HG03442 (cell line): ENCODE measurements around the gene DGCR2.
A peak's percentile ranks its signal among the peaks of the same experiment; 100 is the strongest.

ENCODE experiments used
- ATAC-seq: cut with Tn5 transposase; IDR thresholded peaks from one replicate; pipeline ENCODE4 v1.9.1; 2021; ENCODE audit warnings: mild to moderate bottlenecking, moderate library complexity; ENCODE audit not compliant: unreplicated experiment

The DGCR2 gene

DNA sequence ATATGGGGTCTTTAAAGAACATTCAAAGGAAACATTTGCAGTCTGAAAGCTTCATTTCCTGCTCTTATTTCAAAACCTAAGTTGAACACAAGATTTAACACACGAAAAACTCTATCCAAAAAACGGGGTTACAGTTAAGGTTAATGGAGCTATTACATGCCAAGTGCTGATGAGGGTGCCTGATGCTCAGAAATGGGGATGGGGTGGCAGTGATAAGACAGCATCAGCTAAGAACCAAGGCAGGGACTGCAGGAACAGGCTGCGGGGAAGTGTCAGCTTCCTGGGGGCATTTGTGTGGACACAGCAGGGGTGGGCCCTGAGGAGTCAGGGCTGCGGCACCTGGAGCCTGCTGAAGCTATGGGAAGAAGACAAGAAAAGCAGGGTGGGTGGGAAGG is 12.2 kb downstream of the DGCR2 start:
- ATAC-seq = no peak

DNA sequence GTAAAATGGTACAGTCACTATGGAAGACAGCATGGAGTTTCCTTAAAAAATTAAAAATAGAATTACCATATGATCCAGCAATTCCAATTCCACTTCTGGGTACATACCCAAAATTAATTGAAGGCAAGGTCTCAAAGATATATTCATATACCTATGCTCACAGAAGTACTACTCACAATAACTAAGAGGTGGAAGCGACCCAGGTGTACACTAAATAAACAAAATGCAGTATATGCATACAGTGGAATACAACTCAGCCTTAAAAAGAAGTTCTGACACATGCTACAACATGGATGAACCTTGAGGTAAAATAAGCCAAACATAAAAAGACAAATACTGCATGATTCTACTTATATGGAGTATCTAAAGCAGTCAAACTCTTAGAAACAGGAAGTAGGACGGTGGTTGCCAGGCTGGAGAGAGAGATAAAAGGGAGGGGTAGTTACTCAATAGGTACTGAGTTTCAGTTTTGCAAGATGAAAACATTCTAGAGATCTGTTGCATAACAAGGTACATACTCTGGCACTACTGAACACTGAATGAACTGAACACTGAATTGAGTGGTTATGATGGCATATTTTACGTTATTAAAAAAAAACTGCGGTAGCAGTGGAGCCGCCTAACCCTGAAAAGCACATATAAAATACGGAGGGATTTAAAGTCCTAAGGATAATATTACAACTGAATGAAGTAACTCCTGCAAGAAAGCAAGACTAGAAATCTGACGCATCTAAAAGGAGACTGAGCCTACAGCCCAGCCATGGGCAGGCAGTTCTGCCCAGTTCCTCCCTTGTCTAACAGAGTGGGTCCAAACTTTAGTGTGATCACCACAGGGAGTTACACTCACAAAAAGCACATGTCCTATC is 12.8 kb downstream of the DGCR2 start:
- ATAC-seq = peak; percentile 73

DNA sequence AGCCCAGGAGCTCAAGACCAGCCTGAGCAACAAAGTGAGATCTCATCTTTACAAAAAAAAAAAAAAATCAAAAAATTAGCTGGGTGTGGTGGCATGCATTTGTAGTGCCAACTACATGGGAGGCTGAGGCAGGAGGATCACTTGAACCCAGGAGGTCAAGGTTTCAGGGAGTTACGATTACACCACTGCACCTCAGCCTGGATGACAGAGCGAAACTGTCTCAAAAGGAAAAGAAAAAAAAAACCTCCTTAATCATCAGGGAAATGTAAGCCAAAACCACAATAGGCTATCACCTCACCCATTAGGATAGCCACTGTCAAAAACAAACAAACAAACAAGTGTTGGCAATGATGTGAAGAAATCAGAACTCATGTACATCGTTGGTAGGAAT is 13.4 kb downstream of the DGCR2 start:
- no peak for ATAC-seq

DNA sequence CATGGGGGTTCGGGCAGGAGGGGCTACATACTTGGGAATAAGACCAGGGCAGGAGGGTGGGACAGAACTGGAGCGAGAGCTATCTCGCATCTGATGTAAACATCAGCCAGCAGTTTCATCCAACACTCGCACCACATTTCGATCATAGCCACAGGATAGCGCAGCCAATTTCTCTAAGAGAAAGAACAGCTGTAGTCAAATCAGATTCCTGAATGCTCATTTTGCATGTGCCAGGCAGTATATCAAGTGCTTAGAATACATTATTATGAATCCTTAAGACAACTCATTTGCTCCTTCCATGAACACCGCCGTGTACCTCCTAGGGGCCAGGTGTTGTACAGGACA is 14.5 kb downstream of the DGCR2 start:
- no peak for ATAC-seq

DNA sequence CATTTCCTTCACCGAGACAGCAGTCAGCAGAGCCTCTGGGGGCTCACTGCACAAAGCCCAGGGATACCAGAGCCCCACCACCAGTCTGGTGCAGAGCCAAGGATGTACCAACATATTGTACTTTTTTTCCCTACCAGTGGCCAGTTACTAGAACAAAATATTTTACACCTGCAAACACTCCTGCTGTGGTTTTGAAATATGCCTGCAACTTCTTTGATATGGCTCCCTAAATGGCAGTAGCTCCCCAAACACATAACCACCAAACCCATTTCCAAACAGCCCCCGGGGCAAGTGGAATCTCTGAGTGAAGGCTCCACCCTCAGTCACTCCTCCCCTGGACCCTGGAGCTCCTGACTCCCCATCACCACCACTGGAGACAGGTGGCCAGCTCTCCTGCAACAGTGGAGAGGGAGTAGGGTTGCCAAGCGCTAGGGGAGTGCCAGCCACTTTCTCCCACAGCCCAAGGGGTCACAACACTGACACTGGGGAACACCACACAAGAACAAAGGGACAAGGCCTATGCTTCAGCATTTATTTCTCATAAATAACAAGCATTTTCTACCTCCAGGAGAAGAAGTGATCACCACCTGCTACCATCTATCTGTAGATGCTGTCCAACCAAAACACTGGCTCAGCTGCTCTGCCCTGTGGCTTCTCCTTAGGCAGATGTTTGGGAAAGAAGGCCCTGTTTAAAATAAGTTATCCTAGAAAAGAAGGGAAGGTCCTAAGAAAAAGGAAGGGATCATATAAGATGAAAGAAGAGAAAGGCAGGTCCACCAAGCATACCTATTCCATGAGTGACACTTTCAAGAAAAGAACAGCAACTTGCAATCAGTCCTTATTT is 15.1 kb downstream of the DGCR2 start:
- ATAC-seq = no peak

DNA sequence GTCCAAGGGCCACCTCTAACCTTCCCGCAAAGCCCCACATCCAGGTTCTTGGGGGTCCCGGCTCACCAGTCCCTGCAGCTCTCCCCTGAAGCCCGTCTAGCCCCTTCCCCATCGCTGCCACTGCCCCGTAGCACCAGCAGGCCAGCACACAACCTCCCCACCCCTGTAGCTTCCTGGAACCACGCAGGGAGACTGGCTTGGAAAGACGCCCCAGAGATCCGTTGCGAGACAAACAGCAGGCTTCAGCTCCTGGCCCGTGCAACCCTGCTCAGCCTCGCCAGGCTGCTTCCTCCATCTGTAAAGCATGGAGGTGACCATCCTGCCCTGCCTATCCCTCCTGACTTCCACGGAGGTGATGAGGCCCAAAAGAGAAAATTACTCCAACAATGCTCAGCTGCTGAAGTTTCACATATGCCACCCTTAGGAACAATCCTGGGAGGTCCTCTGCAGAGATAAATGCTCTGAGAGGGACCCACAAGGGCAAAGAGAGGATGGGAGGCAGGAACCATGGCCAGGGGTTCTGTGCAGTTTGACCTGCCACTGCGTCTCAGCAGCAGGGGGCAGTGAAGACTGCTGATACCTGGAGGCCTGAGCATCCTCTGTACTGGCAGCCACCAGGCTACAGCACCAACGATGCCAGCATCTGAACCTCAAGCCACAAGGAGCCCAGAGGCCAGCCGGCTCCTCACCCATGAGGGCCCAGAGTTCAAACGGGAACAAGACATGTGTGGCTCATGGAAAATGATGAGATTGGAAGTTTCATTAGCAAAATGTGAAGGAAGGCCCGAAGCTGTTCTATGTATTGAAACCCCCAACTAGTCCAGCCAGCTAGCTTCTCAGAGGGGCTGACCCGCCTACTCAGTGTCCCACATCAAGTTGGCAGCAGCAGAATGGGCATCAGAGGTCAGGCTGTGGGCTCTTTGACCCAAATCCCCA is 16.1 kb downstream of the DGCR2 start:
- ATAC-seq = no peak

DNA sequence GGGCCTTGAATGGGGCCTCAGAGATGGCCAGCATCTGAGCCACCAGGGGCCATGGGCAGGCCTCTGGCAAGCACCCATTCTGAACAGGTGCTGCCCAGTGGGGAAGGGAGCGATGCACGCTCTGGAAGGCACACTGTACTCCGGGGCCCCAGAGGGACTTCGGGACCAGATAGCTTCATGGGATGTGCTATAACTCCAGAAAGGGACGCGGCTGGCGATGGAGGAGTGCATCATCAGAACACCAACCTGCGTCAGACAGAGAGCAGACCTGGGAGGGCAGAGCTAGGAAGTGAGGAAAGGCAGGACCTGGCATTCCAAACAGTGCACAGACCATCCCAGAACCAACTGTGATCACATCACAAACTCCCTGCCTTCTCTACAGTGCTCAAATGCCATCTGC is 16.8 kb downstream of the DGCR2 start:
- ATAC-seq = no peak

DNA sequence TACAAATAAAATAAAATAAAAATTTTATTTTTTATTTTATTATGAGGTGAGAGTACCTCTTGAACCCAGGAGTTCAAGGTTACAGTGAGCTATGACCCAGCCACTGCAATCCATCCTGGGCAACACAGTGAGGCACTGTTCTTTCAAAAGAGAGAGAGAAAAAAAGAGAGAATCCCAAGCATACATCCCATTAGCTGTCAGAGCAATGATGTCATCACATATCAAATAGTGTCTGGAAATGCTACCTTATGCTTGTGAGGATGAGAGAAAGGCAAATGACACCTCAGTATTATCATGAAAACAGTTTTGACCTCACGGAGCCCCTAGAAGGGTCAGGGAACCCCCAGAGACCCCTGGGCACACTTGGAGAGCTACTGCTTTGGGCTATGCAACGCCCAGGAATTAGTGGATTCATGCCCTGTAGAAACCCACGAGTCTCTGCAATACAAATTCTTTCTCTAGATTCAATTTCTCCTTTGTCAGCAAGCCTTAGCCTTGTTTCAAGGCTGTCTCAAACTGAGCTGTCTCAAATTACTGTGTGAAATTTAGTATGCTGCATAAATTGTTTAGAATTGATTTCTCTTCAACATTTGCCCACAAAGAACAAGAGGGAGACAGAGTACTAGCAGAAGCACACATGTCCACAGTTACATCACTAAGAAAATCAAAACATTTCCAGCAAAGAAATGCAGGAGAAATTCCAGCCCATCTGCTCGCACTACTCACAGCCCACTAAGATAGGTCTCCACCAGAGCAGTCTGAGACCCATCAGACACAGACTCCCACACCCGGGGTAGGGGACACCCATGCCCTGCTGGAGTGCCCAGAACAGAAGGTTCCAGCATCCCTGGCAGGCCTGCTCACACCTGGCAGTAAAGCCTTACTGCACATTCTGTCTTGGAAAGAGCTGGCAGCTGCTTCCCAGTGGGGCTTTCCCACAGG is 18.1 kb downstream of the DGCR2 start:
- no peak for ATAC-seq

DNA sequence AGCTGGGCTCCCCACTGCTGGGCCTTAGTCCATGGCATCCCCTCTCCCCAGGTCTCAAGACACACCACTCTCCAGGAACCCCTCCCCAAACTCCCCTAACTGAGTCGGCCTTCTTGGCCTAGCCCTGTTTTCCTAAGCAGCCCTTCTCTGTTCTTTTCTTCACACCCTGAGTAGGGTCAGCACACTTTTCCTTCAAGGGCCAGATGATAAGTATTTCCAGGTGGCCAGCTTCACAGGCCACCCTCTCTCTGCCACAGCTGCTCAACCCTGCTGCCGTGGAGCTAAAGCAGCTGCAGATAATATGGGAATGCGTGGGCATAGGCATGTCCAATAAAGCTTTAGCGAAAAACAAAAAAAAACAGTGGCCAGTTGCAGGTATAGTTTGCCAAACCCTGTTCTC is 24.1 kb downstream of the DGCR2 start:
- ATAC-seq = no peak

DNA sequence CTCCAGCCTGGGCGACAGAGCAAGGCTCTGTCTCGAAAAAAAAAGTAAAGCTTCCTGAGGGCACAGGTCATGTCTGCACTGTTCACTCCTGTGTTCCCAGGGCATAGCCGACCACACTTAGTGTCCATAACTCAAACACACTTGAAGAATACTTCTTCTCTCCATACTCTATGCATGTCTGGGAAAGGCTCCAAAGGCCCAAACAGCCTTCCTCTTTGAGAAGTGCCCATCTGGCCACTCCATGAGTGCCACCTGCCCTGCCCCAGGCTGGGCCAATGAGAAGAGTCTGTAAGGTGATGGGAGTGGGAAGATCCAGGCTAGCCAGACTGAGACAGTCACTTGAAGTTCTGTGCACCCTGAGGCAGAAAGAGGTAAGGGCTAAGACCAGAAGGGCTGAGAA is 24.7 kb downstream of the DGCR2 start:
- no peak for ATAC-seq

DNA sequence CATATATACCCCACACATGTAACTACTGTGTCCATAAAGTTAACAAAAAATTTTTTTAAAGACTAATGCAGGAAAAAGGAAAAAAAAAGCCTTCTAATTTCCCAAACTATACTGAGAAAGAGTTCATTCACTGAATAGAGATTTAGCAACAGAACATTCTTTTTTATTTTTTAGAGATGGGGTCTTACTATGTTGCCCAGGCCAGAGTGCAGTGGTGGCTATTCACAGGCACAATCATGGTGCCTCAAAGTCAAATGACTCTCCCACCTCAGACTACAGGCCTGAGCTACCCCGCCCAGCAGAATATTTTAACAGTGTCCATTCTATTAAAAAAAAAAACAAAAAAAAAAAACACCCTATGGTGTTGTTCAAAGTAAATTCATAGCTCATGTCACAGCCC is 25.7 kb downstream of the DGCR2 start:
- no peak for ATAC-seq

DNA sequence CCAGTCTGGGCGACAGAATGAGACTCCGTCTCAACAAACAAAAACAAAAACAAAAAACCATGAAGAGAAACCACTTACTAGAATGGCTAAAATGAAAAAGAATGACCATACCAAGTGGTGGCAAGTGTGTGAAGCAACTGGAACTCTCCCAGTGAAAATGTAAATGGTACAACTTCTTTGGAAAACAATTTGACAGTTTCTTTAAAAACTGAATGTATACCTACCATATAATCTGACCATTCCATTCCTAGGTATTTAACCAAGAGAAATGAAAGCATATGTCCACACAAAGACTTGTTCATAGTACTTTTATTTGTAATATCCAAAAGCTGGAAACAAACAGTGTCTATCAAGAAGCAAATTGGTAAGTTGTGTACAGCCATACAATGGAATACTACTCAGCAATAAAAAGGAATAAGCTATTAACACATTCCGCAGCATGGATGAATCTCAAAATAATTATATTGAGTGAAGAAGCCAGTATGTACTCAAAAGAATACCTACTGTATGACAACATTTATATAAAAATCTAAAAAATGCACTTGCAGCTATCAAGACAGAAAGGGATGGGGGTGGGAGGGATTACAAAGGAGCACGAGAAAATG is 27.7 kb downstream of the DGCR2 start:
- ATAC-seq = no peak

DNA sequence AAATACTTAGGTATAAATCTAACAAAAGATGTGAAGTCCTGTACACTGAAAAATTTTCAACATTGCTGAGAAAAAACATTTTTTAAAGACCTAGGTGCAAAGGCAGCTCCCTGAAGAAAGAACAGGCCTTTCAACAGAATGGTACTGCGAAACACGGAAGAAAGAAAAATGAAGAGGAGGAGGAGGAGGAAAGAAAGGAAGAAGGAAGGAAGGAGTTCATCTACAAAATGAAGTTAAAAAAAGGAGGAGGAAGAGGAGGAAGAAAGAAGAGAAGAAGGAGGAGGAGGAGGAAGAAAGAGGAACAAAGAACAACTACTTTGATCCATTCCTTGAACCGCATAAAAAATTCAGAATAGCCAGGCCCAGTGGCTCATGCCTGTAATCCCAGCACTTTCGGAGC is 29.5 kb downstream of the DGCR2 start:
- no peak for ATAC-seq

DNA sequence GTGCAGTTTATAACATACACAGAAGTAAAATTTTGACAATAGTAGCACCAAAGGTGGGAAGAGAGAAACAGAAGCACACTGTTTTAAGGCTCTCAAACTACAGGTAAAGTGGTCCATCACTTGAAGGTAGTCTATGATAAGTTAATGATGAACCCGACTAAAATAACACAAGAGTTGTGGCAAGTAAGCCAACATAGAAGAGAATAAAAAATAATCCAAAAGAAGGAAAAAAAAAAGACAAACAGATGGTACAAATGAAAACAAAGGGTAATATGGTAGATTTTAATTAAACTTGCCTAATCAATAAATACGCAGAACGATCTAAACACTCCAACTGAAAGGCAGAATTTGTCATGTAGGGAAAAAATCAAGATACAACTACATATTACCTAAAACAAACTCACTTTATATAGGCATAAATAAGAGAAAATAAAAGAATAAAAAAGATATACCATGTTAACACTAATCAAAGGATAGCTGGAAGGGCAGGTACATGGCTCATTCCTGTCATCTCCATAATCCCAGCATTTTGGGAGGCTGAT is 31.6 kb downstream of the DGCR2 start:
- no peak for ATAC-seq

DNA sequence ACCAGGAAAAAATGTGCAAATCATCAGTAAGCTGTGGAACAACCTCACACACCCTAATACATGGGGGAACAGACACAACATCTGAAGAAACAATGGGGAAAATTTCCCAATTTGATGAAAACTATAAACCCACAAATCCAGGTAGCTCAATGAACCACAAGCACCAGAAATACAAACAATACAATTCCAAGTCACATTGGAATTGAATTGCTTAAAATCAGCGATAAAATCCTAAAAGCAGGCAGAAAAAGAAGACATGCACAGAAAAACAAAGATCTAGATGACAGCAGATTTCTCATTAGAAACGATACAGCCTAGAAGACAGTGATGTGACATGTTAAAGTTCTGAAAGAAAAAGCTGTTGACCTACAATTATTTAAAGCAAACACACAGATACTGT is 32.0 kb downstream of the DGCR2 start:
- no peak for ATAC-seq

DNA sequence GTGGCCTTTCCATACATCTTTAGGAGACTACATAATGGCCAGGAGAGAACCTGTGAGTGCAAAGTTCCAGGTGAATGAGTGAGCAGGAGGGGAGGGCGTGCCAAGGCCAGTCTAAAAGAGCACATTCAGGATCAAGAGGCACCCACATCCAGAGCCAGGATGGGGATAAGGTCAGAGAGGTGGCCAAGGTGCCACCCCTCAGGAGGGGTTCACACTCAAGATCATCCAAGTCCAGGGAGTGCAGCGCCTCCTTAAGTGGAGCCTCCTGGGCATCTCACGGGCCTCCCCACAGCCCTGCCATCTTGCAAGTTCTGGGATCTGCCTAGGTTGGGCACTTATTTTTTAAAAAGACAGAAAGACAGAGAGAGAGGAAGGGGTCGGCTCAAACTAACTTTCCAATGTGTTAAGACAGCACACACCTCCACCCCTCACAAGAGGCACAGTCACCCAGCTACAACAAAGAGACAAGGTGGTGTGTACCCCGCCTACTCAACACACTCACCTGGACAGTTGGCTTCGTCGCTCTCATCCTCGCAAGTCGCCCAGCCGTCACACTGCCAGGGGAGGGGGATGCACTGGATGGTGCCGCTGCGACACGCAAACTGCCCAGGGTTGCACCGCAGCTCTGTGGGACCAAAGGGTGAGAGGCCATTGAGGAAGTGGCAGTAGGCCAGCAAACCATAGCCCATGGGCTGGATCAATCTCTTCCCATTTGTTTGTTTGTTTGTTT is 33.2 kb downstream of the DGCR2 start:
- ATAC-seq = no peak

DNA sequence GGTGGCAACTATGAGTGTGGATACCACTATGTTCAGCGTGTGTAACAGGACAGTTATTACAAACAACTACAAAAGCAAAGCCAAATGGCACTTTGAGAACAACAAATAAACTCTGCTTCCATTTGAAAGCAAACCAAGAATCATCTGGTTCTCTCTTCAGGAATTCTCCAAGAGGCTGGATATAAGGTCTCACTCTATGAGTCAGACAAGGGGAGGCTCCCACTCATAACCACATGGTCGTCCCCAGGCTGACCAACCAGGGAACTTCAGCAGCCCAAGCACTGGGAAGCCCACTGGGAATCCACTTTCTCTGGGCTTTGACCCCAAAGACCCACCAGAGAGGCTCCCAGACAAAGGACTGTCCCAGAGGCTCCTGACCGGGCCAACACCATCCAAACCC is 35.3 kb downstream of the DGCR2 start:
- ATAC-seq = no peak

DNA sequence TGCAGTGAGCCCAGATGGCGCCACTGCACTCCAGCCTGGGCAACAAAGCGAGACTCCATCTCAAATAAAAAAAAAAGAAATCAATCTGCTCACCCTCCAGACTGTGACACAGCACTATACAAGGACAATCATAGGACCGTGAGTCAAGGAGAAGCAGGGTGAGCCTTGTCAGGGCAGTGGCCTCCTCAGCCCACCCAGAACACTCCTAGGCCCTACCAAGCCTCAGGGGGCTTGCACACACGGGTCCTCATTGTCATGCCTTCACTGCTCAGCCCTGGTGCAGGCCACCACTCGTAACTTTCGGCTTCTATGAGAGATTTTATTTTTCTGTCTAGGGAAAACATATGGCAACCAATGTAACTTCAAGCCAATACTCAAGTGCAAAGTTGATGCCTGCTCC is 35.8 kb downstream of the DGCR2 start:
- ATAC-seq = no peak

DNA sequence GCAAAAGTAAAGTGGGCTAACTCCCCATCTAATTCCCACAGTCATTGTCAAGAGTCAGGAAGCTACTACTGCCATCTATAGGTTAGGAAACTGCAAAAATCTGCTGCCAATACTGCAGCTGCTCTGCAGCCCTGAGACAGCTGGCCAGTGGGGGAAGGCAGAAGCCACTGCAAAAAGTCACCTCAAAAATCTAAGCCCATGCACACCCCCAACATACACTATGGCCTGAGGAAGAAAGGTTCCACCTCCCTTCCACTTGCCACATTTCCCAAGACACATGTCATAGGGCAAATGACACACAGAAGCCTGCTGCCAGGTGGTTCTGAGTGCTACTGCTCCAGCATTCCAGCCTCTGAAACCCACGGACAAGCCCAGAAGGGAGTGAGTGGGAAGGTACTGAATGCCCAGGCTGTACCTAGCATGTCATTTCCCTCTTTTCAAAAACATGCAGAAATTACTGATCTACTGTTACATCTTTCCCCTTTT is 36.9 kb downstream of the DGCR2 start:
- no peak for ATAC-seq
